Measurements from ENCODE around the gene TMEM183A. TPM values are rescaled to one million over a fixed set of nuclear protein-coding genes. Genes with fewer than 3 reads are reported as not detected.
A peak's percentile ranks its signal among the peaks of the same experiment; 100 is the strongest.

The TMEM183A gene
- total and polyA plus RNA-seq, 7 donors: 17.1 to 33.9 (median 20.9) TPM

- H3K4me1 ChIP-seq: no peaks in the 10 kb centered on the region
- intact Hi-C loops (cut with DNase I): no loop called here
- no peak overlapping the region for H3K4me3 ChIP-seq
- WGBS, 3 donors: 71 to 76% (median 72%) methylated on average over 9 to 10 of the region's 10 CpGs
- no peaks in the 10 kb centered on the region for H3K27me3 ChIP-seq (ENCODE audit: insufficient read depth in 3 of 3, low read length in 2 of 3)
- TF ChIP-seq CTCF (IDR thresholded peaks at IDR 0.05): no peak
- DNase-seq (peak in 1 of 2 donors; percentile 19), ATAC-seq (no peak)
- H3K27ac ChIP-seq: no peak overlapping the region
- H3K9me3 ChIP-seq: no peaks in the 10 kb centered on the region
- H3K36me3 ChIP-seq (ENCODE audit: insufficient read depth in 1 of 2, low read depth in 1 of 2): peaks cover 0 to 88% of the 10 kb centered on the region in 2 donors
Measured at GRCh38 chr1:203057911-203058675, 50.9 kb downstream of the TMEM183A start.

GRCh38 chr1:203058676-203058935, 51.4 kb downstream of the TMEM183A start:
- WGBS, 3 donors: 82 to 89% (median 83%) methylated on average over 1 of the region's 1 CpG
- intact Hi-C loops (cut with DNase I): no loop called here
- no peak for TF ChIP-seq CTCF (IDR thresholded peaks at IDR 0.05)
- no peaks in the 10 kb centered on the region for H3K9me3 ChIP-seq
- DNase-seq (no peak), ATAC-seq (no peak)
- H3K4me1 ChIP-seq: no peaks in the 10 kb centered on the region
- no peak overlapping the region for H3K4me3 ChIP-seq
- H3K27me3 ChIP-seq (ENCODE audit: insufficient read depth in 3 of 3, low read length in 2 of 3): no peaks in the 10 kb centered on the region
- H3K36me3 ChIP-seq (ENCODE audit: insufficient read depth in 1 of 2, low read depth in 1 of 2): peaks cover 0 to 83% of the 10 kb centered on the region in 2 donors
- no peak overlapping the region for H3K27ac ChIP-seq

DNA sequence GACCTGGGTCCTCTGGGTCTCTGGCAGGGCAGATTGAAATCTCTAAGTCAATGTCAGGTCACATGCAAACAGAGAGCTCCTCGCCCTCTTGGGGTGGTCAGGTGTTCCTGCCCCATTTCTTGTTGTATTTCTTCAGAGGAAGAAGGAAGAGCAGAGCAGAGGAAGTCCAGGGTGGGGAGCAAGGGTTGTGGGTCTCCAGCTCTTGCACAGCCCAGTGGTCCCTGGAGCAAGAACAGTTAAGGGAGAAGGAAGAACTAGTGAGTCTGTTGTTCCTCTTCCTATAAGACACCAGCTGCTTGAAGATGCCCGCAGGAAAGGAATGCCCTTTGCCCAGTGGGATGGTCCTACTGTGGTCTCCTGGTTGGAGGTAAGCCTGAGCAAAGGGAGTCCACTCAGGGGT, 52.3 kb downstream of the TMEM183A start:
- H3K9me3 ChIP-seq: no peaks in the 10 kb centered on the region
- ATAC-seq (no peak), DNase-seq (peak in 1 of 2 donors; percentile 35)
- intact Hi-C loops (cut with DNase I): no loop called here
- H3K36me3 ChIP-seq (ENCODE audit: insufficient read depth in 1 of 2, low read depth in 1 of 2): peaks cover 0 to 81% of the 10 kb centered on the region in 2 donors
- no peak for TF ChIP-seq CTCF (IDR thresholded peaks at IDR 0.05)
- H3K27me3 ChIP-seq (ENCODE audit: insufficient read depth in 3 of 3, low read length in 2 of 3): no peaks in the 10 kb centered on the region
- H3K27ac ChIP-seq: no peak overlapping the region
- WGBS, 3 donors: 80 to 87% (median 86%) methylated on average over 2 of the region's 2 CpGs
- H3K4me1 ChIP-seq: peaks cover 4% of the 10 kb centered on the region
- no peak overlapping the region for H3K4me3 ChIP-seq

GRCh38 chr1:203060115-203060514, 52.9 kb downstream of the TMEM183A start:
- TF ChIP-seq CTCF (IDR thresholded peaks at IDR 0.05): no peak
- no peaks in the 10 kb centered on the region for H3K27me3 ChIP-seq (ENCODE audit: insufficient read depth in 3 of 3, low read length in 2 of 3)
- no peak overlapping the region for H3K27ac ChIP-seq
- DNase-seq (peak in 1 of 2 donors; percentile 27), ATAC-seq (no peak)
- intact Hi-C loops (cut with DNase I): no loop called here
- no peaks in the 10 kb centered on the region for H3K9me3 ChIP-seq
- 96 to 97% (median 96%) methylated on average over 11 of the region's 11 CpGs for WGBS, 3 donors
- H3K4me1 ChIP-seq: peaks cover 7% of the 10 kb centered on the region
- peaks cover 0 to 75% of the 10 kb centered on the region in 2 donors for H3K36me3 ChIP-seq (ENCODE audit: insufficient read depth in 1 of 2, low read depth in 1 of 2)
- no peak overlapping the region for H3K4me3 ChIP-seq

- Histone ChIP-seq H3K9me3 (no peaks in the 10 kb centered on the region), H3K4me3 (no peak overlapping the region), H3K27me3 (ENCODE audit: insufficient read depth in 3 of 3, low read length in 2 of 3) (no peaks in the 10 kb centered on the region), H3K36me3 (ENCODE audit: insufficient read depth in 1 of 2, low read depth in 1 of 2) (peaks cover 0 to 64% of the 10 kb centered on the region in 2 donors), H3K27ac (peak overlapping the region; percentile 21), H3K4me1 (peaks cover 28% of the 10 kb centered on the region)
- DNase-seq: peak in 1 of 2 donors; percentile 34
- no peak for TF ChIP-seq CTCF (IDR thresholded peaks at IDR 0.05)
- WGBS, 3 donors: 55 to 61% (median 56%) methylated on average over 8 of the region's 8 CpGs
- intact Hi-C loops (cut with DNase I): no loop called here
- no peak for ATAC-seq
Measured at GRCh38 chr1:203063287-203063686, 56.1 kb downstream of the TMEM183A start.

Measured in psoas muscle (tissue), 8 donors.